ENCODE measurements around the gene TMEM135. TPM values are rescaled to one million over a fixed set of nuclear protein-coding genes. Genes with fewer than 3 reads are reported as not detected.

The TMEM135 gene
- total and polyA plus RNA-seq, 2 donors (not counting 1 experiment from before 2014, with no cell fraction given): 2.7 to 19.5 TPM

GRCh38 chr11:87223816-87224215 is 186.1 kb downstream of the TMEM135 start:
- no peaks in the 10 kb centered on the region for H3K9me3 Mint-ChIP-seq (ENCODE audit: insufficient read depth)
- Histone ChIP-seq H3K4me1 (ENCODE audit: control insufficient read depth in 2 of 2, insufficient read depth in 2 of 2, low read length in 2 of 2) (no peaks in the 10 kb centered on the region), H3K9me3 (ENCODE audit: control extremely low read depth in 1 of 3, control insufficient read depth in 2 of 3, insufficient read depth in 1 of 3, low read length in 2 of 3) (peaks cover 0 to 6% (median 0%) of the 10 kb centered on the region in 3 donors), H4K20me1 (ENCODE audit: control insufficient read depth, insufficient read depth, low read length, poor library complexity, severe bottlenecking) (no peaks in the 10 kb centered on the region), H3K27ac (ENCODE audit: low read length in 2 of 2) (no peak overlapping the region), H2AFZ (ENCODE audit: insufficient read depth, low read depth, low read length, poor library complexity, severe bottlenecking) (no peak overlapping the region), H3K27me3 (replicated peaks in 1 of 4; ENCODE audit: control extremely low read depth in 1 of 4, control insufficient read depth in 3 of 4, insufficient read depth in 4 of 4, low read length in 3 of 4) (no peaks in the 10 kb centered on the region), H3K4me2 (replicated peaks; ENCODE audit: low read depth, low read length, poor library complexity, severe bottlenecking) (no peak overlapping the region), H3K36me3 (replicated peaks in 1 of 2; ENCODE audit: control extremely low read depth in 1 of 2, control insufficient read depth in 1 of 2, extremely low read depth in 1 of 2, insufficient read depth in 2 of 2, low read length in 1 of 2) (no peaks in the 10 kb centered on the region), H3K4me3 (ENCODE audit: control extremely low read depth in 1 of 5, extremely low read depth in 1 of 5, insufficient read depth in 1 of 5, low read depth in 2 of 5, low read length in 4 of 5) (no peak overlapping the region), H3K79me2 (ENCODE audit: control insufficient read depth, insufficient read depth, low read length) (no peaks in the 10 kb centered on the region), H3K9ac (ENCODE audit: low read length) (no peak overlapping the region)
- ChIA-PET POLR2A (no interaction called here), CTCF (interaction anchor here (1.3 kb wide), 1 partner anchor 66 kb away, joined by 3 read pairs; no protein-coding TSS in a partner anchor)
- TF ChIP-seq EZH2 (IDR thresholded peaks at IDR 0.05; ENCODE audit: borderline replicate concordance, insufficient read depth, low read depth, low read length, poor library complexity, severe bottlenecking) (no peak), CTCF (IDR thresholded peaks at IDR 0.05) (no peak)
- intact Hi-C loops (cut with micrococcal nuclease): no loop called here
- no peaks in the 10 kb centered on the region for H3K4me1 Mint-ChIP-seq
- DNase-seq (no peak), ATAC-seq (ENCODE audit: low read depth) (no peak)
- no peak overlapping the region for H3K27ac Mint-ChIP-seq
- no peaks in the 10 kb centered on the region for H3K27me3 Mint-ChIP-seq
- WGBS (ENCODE audit: insufficient coverage): no CpG with 5 or more reads among the region's 2 CpGs
- no peak overlapping the region for H3K4me3 Mint-ChIP-seq

GRCh38 chr11:87224486-87224885 is 186.8 kb downstream of the TMEM135 start:
- Histone ChIP-seq H3K36me3 (replicated peaks in 1 of 2; ENCODE audit: control extremely low read depth in 1 of 2, control insufficient read depth in 1 of 2, extremely low read depth in 1 of 2, insufficient read depth in 2 of 2, low read length in 1 of 2) (no peaks in the 10 kb centered on the region), H3K9me3 (ENCODE audit: control extremely low read depth in 1 of 3, control insufficient read depth in 2 of 3, insufficient read depth in 1 of 3, low read length in 2 of 3) (peaks cover 0 to 6% (median 0%) of the 10 kb centered on the region in 3 donors), H4K20me1 (ENCODE audit: control insufficient read depth, insufficient read depth, low read length, poor library complexity, severe bottlenecking) (no peaks in the 10 kb centered on the region), H3K4me3 (ENCODE audit: control extremely low read depth in 1 of 5, extremely low read depth in 1 of 5, insufficient read depth in 1 of 5, low read depth in 2 of 5, low read length in 4 of 5) (no peak overlapping the region), H3K27me3 (replicated peaks in 1 of 4; ENCODE audit: control extremely low read depth in 1 of 4, control insufficient read depth in 3 of 4, insufficient read depth in 4 of 4, low read length in 3 of 4) (no peaks in the 10 kb centered on the region), H3K4me1 (ENCODE audit: control insufficient read depth in 2 of 2, insufficient read depth in 2 of 2, low read length in 2 of 2) (no peaks in the 10 kb centered on the region), H3K4me2 (replicated peaks; ENCODE audit: low read depth, low read length, poor library complexity, severe bottlenecking) (no peak overlapping the region), H3K9ac (ENCODE audit: low read length) (no peak overlapping the region), H3K27ac (ENCODE audit: low read length in 2 of 2) (no peak overlapping the region), H2AFZ (ENCODE audit: insufficient read depth, low read depth, low read length, poor library complexity, severe bottlenecking) (no peak overlapping the region), H3K79me2 (ENCODE audit: control insufficient read depth, insufficient read depth, low read length) (no peaks in the 10 kb centered on the region)
- WGBS (ENCODE audit: insufficient coverage): no CpG with 5 or more reads among the region's 1 CpG
- POLR2A ChIA-PET: no interaction called here
- CTCF ChIA-PET: interaction anchor here (1.3 kb wide), 1 partner anchor 65 kb away, joined by 3 read pairs; no protein-coding TSS in a partner anchor
- ATAC-seq (ENCODE audit: low read depth) (no peak), DNase-seq (no peak)
- Mint-ChIP-seq H3K4me1 (no peaks in the 10 kb centered on the region), H3K4me3 (no peak overlapping the region), H3K27ac (no peak overlapping the region), H3K27me3 (no peaks in the 10 kb centered on the region), H3K9me3 (ENCODE audit: insufficient read depth) (no peaks in the 10 kb centered on the region)
- intact Hi-C loops (cut with micrococcal nuclease): no loop called here
- TF ChIP-seq EZH2 (IDR thresholded peaks at IDR 0.05; ENCODE audit: borderline replicate concordance, insufficient read depth, low read depth, low read length, poor library complexity, severe bottlenecking): no peak
- no peak for TF ChIP-seq CTCF (IDR thresholded peaks at IDR 0.05)
